Erythroblast (primary cell): ENCODE results near the gene ARHGAP6.
"Not testable (repeated sequence)": the region's sequence is repeated elsewhere in the genome, so short reads cannot be mapped to it uniquely, and the experiment has no call there.

Experiments used
- DNase-seq, 2 experiments: peaks; one replicate each; lab custom pipeline; 2025; lab: John Stamatoyannopoulos, UW
- GATA1 ChIP-seq: IDR thresholded peaks from 2 replicates; pipeline ENCODE4 v1.6.1; 2011; ENCODE audit warnings: low read depth, mild to moderate bottlenecking, control low read depth, low read length, moderate library complexity
- POLR2A ChIP-seq: IDR thresholded peaks from 2 replicates; pipeline ENCODE4 v1.6.1; 2011; ENCODE audit warnings: mild to moderate bottlenecking, low read length

ARHGAP6 gene

DNA sequence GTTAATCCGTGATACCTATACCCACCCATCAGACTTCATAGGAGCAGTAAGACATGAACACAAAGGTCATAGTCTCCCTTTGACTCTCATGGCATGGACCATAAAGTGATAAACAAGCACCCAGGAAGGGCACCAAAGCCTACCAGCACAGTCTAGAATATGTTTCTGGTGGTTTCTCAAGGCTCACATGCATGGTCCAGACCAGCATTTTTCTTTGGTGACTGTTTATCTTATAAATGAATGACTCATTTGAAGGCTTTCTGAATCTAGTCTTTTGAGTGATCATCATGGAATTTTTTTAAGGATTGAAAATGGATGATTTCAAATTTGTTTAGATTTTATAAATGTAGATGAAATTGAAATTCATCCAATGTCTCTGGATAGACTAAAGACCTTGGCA, 404.5 kb downstream of the ARHGAP6 start:
- TF ChIP-seq POLR2A: no peak
- no peak for TF ChIP-seq GATA1
- no peak for DNase-seq

DNA sequence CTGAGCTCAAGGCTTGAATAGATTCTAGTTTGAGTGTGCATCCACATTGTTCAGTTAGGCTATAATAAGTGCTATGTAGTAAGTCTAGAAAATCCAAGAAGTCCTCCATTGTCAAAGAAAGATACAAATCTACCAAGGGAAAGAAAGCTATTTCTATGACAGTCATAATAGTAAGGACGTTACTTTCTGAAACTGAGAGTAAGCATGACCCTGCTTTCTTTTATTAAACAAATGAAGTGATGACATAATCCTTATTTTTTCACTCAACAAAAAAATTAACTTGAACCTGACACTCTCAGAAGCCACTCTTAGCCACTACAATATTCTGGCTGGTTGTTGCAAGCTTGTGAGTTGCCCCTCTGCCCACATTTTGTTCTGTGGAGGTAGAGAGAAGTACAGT, 406.3 kb downstream of the ARHGAP6 start:
- TF ChIP-seq POLR2A: no peak
- no peak for TF ChIP-seq GATA1
- no peak for DNase-seq

GRCh38 chrX:11257711-11258110, 408.0 kb downstream of the ARHGAP6 start:
- TF ChIP-seq POLR2A (no peak), GATA1 (no peak)
- no peak for DNase-seq

GRCh38 chrX:11257290-11257689, 408.4 kb downstream of the ARHGAP6 start:
- DNase-seq: no peak
- no peak for TF ChIP-seq POLR2A
- TF ChIP-seq GATA1: no peak

GRCh38 chrX:11254417-11255109, 411.2 kb downstream of the ARHGAP6 start:
- no peak for DNase-seq
- TF ChIP-seq POLR2A: no peak
- TF ChIP-seq GATA1: no peak

DNA sequence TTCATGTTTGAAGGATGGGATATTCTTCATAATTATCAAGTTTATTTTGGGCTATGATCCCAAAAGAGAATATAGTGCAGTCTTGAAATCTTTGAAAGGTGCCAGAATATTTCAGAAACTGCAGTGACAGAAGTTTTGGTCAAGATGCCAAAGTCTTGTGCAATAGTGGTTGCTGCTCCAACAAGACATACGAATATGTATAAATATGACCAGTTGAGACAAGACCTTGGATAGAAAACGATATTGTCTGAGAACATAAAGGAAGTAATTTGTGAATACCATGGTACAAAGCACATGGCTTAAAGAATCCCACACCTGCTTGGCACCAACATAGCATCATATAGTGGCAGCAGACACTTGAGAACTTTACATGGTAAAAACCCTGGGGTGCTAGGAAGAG, 421.1 kb downstream of the ARHGAP6 start:
- DNase-seq: no peak
- TF ChIP-seq POLR2A (no peak), GATA1 (no peak)

DNA sequence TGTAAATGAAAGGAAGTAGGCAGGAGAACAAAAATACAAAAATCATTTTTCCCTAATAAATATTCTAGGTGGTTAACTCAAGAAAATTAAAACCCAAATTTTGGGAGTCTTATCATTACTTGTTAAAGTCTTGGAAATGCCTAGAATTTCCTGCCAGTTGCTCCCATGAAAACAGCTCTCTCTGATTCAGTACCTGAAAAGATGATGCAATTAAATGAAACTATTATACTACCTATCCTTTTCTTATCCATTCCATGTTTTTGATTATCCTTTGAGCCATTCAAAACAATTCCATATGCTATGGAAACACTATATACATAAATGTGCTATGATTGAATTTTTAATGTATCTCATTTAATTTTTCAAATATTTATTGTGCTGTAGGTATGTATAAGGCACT, 423.0 kb downstream of the ARHGAP6 start:
- no peak for DNase-seq
- TF ChIP-seq POLR2A (no peak), GATA1 (no peak)

GRCh38 chrX:11241720-11242119, 424.0 kb downstream of the ARHGAP6 start:
- TF ChIP-seq GATA1 (no peak), POLR2A (no peak)
- DNase-seq: no peak

DNA sequence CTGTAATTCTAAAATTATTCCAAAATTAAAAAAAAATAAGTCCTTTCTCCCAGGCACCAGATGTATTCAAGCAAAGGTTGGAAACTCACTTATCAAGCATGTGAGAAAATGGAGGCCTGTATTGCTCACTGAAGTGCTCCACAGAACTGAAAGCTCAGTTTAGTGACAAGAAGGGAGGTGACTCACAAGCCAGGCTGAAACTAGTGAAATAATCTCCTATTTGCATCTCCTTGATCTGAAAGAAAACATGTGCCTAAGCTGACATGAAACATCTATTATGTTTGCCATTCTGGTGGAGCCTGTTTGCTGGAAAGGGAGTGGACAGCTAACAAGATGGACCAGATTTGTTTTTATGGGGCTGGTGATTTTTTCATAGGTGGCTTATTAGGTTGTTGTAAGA, 426.5 kb downstream of the ARHGAP6 start:
- TF ChIP-seq GATA1 (no peak), POLR2A (no peak)
- DNase-seq: peak; percentile 27

DNA sequence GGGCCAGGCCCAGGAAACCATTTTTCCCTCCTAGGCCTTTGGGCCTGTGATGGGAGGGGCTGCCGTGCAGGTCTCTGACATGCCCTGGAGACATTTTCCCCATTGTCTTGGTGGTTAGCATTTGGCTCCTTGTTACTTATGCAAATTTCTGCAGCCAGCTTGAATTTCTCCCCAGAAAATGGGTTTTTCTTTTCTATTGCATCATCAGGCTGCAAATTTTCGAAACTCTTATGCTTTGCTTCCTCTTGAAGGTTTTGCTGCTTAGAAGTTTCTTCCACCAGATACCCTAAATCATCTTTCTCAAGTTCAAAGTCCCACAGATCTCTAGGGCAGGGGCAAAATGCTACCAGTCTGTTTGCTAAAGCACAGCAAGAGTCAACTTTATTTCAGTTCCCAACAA, 430.3 kb downstream of the ARHGAP6 start:
- DNase-seq: not testable (repeated sequence)

DNA sequence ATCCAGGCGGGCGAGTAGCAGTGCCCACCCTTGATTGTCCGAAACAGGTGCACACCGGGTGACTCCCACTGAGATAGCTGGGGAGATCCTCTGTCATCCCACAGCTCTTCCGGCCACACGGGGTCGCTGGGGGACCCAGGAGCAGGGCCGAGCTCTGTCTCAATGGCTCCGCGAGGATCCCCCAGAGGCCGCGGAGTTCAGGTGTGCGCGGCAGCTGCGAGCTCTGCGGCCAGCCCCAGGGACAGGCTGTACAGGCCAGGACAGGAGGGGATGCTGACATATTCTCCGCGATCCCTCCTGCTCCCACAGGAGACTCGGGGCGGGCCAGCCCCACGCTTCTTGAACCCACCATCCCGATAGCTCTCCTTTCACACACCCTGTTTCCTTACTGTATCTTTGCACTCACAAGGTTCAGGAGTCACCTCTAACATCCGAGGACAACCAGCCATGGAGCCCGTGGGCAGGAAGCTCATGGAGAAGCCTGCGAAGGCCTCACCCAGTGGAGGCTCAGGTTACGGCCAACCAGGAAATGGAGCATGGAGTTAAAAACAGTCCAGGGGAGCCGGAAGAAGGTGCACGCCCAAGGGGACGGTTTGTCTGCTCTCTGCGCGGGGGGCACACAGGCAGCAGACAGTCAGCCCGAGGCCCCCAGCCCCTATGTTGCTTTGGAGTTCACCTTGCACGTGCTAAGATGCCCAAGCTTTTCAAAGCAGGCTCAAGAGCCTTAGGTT, 450.4 kb downstream of the ARHGAP6 start:
- TF ChIP-seq GATA1 (no peak), POLR2A (no peak)
- DNase-seq: no peak

GRCh38 chrX:11214346-11215190, 451.2 kb downstream of the ARHGAP6 start:
- TF ChIP-seq GATA1: no peak
- no peak for TF ChIP-seq POLR2A
- no peak for DNase-seq

- no peak for DNase-seq
- TF ChIP-seq GATA1 (no peak), POLR2A (no peak)
These were observed 453.0 kb downstream of the ARHGAP6 start for GRCh38 chrX:11212741-11213140.

GRCh38 chrX:11210415-11210801, 455.3 kb downstream of the ARHGAP6 start:
- TF ChIP-seq GATA1 (no peak), POLR2A (no peak)
- DNase-seq: no peak
